ENCODE data around the gene RAD51B.

Gene RAD51B

GRCh38 chr14:68394764-68395143 lies 575.2 kb downstream of the RAD51B start:
- Mint-ChIP-seq H3K9me3 (no peaks in the 10 kb centered on the region), H3K4me1 (ENCODE audit: low read depth in 2 of 2) (peaks cover 0 to 3% of the 10 kb centered on the region in 2 donors), H3K4me3 (no peak overlapping the region), H3K36me3 (ENCODE audit: insufficient read depth) (no peaks in the 10 kb centered on the region), H3K27me3 (no peaks in the 10 kb centered on the region), H3K27ac (peak overlapping the region in 1 of 2 donors; percentile 32)
- no peak for ATAC-seq (replicated peaks)
- no peak for DNase-seq

GRCh38 chr14:68395604-68396003 lies 576.0 kb downstream of the RAD51B start:
- DNase-seq (no peak), ATAC-seq (replicated peaks) (no peak)
- Mint-ChIP-seq H3K4me3 (no peak overlapping the region), H3K27ac (no peak overlapping the region), H3K27me3 (no peaks in the 10 kb centered on the region), H3K9me3 (no peaks in the 10 kb centered on the region), H3K4me1 (ENCODE audit: low read depth in 2 of 2) (peaks cover 3 to 9% of the 10 kb centered on the region in 2 donors), H3K36me3 (ENCODE audit: insufficient read depth) (no peaks in the 10 kb centered on the region)

- H3K36me3 Mint-ChIP-seq (ENCODE audit: insufficient read depth): no peaks in the 10 kb centered on the region
- no peak for DNase-seq
- peaks cover 10 to 13% of the 10 kb centered on the region in 2 donors for H3K4me1 Mint-ChIP-seq (ENCODE audit: low read depth in 2 of 2)
- no peaks in the 10 kb centered on the region for H3K27me3 Mint-ChIP-seq
- ATAC-seq (replicated peaks): no peak
- no peak overlapping the region for H3K27ac Mint-ChIP-seq
- no peak overlapping the region for H3K4me3 Mint-ChIP-seq
- no peaks in the 10 kb centered on the region for H3K9me3 Mint-ChIP-seq
These were observed 576.9 kb downstream of the RAD51B start for GRCh38 chr14:68396461-68396860.

- Mint-ChIP-seq H3K36me3 (ENCODE audit: insufficient read depth) (no peaks in the 10 kb centered on the region), H3K27me3 (no peaks in the 10 kb centered on the region), H3K4me3 (no peak overlapping the region), H3K4me1 (ENCODE audit: low read depth in 2 of 2) (peaks cover 15% of the 10 kb centered on the region in 2 donors), H3K27ac (no peak overlapping the region), H3K9me3 (no peaks in the 10 kb centered on the region)
- DNase-seq: no peak
- ATAC-seq (replicated peaks): peak; percentile 27
These were observed 577.8 kb downstream of the RAD51B start for GRCh38 chr14:68397371-68397811.

- ATAC-seq (replicated peaks) (no peak), DNase-seq (no peak)
- Mint-ChIP-seq H3K4me3 (no peak overlapping the region), H3K27me3 (no peaks in the 10 kb centered on the region), H3K36me3 (ENCODE audit: insufficient read depth) (no peaks in the 10 kb centered on the region), H3K9me3 (no peaks in the 10 kb centered on the region), H3K27ac (no peak overlapping the region), H3K4me1 (ENCODE audit: low read depth in 2 of 2) (peaks cover 15% of the 10 kb centered on the region in 2 donors)
These were observed 578.2 kb downstream of the RAD51B start for GRCh38 chr14:68397822-68398221.

- ATAC-seq (replicated peaks): no peak
- no peaks in the 10 kb centered on the region for H3K36me3 Mint-ChIP-seq (ENCODE audit: insufficient read depth)
- peaks cover 15 to 18% of the 10 kb centered on the region in 2 donors for H3K4me1 Mint-ChIP-seq (ENCODE audit: low read depth in 2 of 2)
- H3K27me3 Mint-ChIP-seq: no peaks in the 10 kb centered on the region
- no peak for DNase-seq
- H3K27ac Mint-ChIP-seq: no peak overlapping the region
- no peaks in the 10 kb centered on the region for H3K9me3 Mint-ChIP-seq
- no peak overlapping the region for H3K4me3 Mint-ChIP-seq
These were observed 578.8 kb downstream of the RAD51B start for GRCh38 chr14:68398370-68398769.

GRCh38 chr14:68399971-68400370 lies 580.4 kb downstream of the RAD51B start:
- H3K27ac Mint-ChIP-seq: no peak overlapping the region
- DNase-seq (no peak), ATAC-seq (replicated peaks) (no peak)
- H3K27me3 Mint-ChIP-seq: no peaks in the 10 kb centered on the region
- H3K36me3 Mint-ChIP-seq (ENCODE audit: insufficient read depth): no peaks in the 10 kb centered on the region
- no peak overlapping the region for H3K4me3 Mint-ChIP-seq
- H3K4me1 Mint-ChIP-seq (ENCODE audit: low read depth in 2 of 2): peaks cover 28 to 30% of the 10 kb centered on the region in 2 donors
- H3K9me3 Mint-ChIP-seq: no peaks in the 10 kb centered on the region

GRCh38 chr14:68401317-68401716 lies 581.7 kb downstream of the RAD51B start:
- no peak for DNase-seq
- no peaks in the 10 kb centered on the region for H3K27me3 Mint-ChIP-seq
- no peak for ATAC-seq (replicated peaks)
- no peak overlapping the region for H3K4me3 Mint-ChIP-seq
- peak overlapping the region in 1 of 2 donors; percentile 65 for H3K27ac Mint-ChIP-seq
- H3K4me1 Mint-ChIP-seq (ENCODE audit: low read depth in 2 of 2): peaks cover 28 to 30% of the 10 kb centered on the region in 2 donors
- H3K9me3 Mint-ChIP-seq: no peaks in the 10 kb centered on the region
- no peaks in the 10 kb centered on the region for H3K36me3 Mint-ChIP-seq (ENCODE audit: insufficient read depth)

- no peak overlapping the region for H3K4me3 Mint-ChIP-seq
- no peaks in the 10 kb centered on the region for H3K27me3 Mint-ChIP-seq
- ATAC-seq (replicated peaks) (peak; percentile 26), DNase-seq (no peak)
- no peaks in the 10 kb centered on the region for H3K36me3 Mint-ChIP-seq (ENCODE audit: insufficient read depth)
- H3K4me1 Mint-ChIP-seq (ENCODE audit: low read depth in 2 of 2): peaks cover 28 to 30% of the 10 kb centered on the region in 2 donors
- H3K27ac Mint-ChIP-seq: no peak overlapping the region
- H3K9me3 Mint-ChIP-seq: no peaks in the 10 kb centered on the region
These were observed 582.3 kb downstream of the RAD51B start for GRCh38 chr14:68401855-68402254.

GRCh38 chr14:68402525-68403101 lies 583.0 kb downstream of the RAD51B start:
- H3K27me3 Mint-ChIP-seq: no peaks in the 10 kb centered on the region
- H3K36me3 Mint-ChIP-seq (ENCODE audit: insufficient read depth): no peaks in the 10 kb centered on the region
- H3K27ac Mint-ChIP-seq: no peak overlapping the region
- no peaks in the 10 kb centered on the region for H3K9me3 Mint-ChIP-seq
- no peak overlapping the region for H3K4me3 Mint-ChIP-seq
- H3K4me1 Mint-ChIP-seq (ENCODE audit: low read depth in 2 of 2): peaks cover 31 to 32% of the 10 kb centered on the region in 2 donors
- ATAC-seq (replicated peaks) (no peak), DNase-seq (no peak)

- ATAC-seq (replicated peaks): no peak
- no peak for DNase-seq
- Mint-ChIP-seq H3K27ac (peak overlapping the region; percentile 61 to 87), H3K9me3 (no peaks in the 10 kb centered on the region), H3K4me3 (no peak overlapping the region), H3K4me1 (ENCODE audit: low read depth in 2 of 2) (peaks cover 37 to 39% of the 10 kb centered on the region in 2 donors), H3K27me3 (no peaks in the 10 kb centered on the region), H3K36me3 (ENCODE audit: insufficient read depth) (no peaks in the 10 kb centered on the region)
These were observed 583.9 kb downstream of the RAD51B start for GRCh38 chr14:68403191-68404145.

GRCh38 chr14:68404146-68404527 lies 584.6 kb downstream of the RAD51B start:
- ATAC-seq (replicated peaks) (peak; percentile 39), DNase-seq (no peak)
- no peaks in the 10 kb centered on the region for H3K36me3 Mint-ChIP-seq (ENCODE audit: insufficient read depth)
- no peaks in the 10 kb centered on the region for H3K27me3 Mint-ChIP-seq
- H3K4me3 Mint-ChIP-seq: no peak overlapping the region
- H3K9me3 Mint-ChIP-seq: no peaks in the 10 kb centered on the region
- H3K4me1 Mint-ChIP-seq (ENCODE audit: low read depth in 2 of 2): peaks cover 42% of the 10 kb centered on the region in 2 donors
- H3K27ac Mint-ChIP-seq: peak overlapping the region; percentile 61 to 87

- Mint-ChIP-seq H3K9me3 (no peaks in the 10 kb centered on the region), H3K27ac (peak overlapping the region; percentile 61 to 87), H3K4me3 (no peak overlapping the region), H3K4me1 (ENCODE audit: low read depth in 2 of 2) (peaks cover 45 to 46% of the 10 kb centered on the region in 2 donors), H3K36me3 (ENCODE audit: insufficient read depth) (no peaks in the 10 kb centered on the region), H3K27me3 (no peaks in the 10 kb centered on the region)
- DNase-seq (no peak), ATAC-seq (replicated peaks) (peak; percentile 69)
These were observed 585.1 kb downstream of the RAD51B start for GRCh38 chr14:68404652-68405183.

Measured in effector memory CD8-positive, alpha-beta T cell (primary cell).